Keratinocyte (primary cell): ENCODE measurements around the gene NMT2. TPM values are rescaled to one million over a fixed set of nuclear protein-coding genes. Genes with fewer than 3 reads are reported as not detected.

Experiments used
- DNase-seq: peaks from one replicate; pipeline ENCODE4 v3.0.0-alpha.2; 2011; ENCODE audit warnings: low read depth, missing footprints, low spot score
- FAIRE-seq: peaks from 2 replicates; lab custom pipeline; 2011; peaks lifted over from hg19 to GRCh38; lab: Jason Lieb, UNC
- H2AFZ ChIP-seq: 2 replicates; pipeline ENCODE4 v1.6.0; 2012; ENCODE audit warnings: low read length, control low read depth, inconsistent platforms; ENCODE audit not compliant: control insufficient read depth
- H3K27ac ChIP-seq: 2 replicates; pipeline ENCODE4 v1.5.1; 2011; ENCODE audit warnings: low read length; ENCODE audit not compliant: control insufficient read depth, insufficient read depth
- H3K27me3 ChIP-seq: 3 replicates; pipeline ENCODE4 v1.6.0; 2011; ENCODE audit warnings: low read length; ENCODE audit not compliant: control insufficient read depth, insufficient read depth; ENCODE audit errors: extremely low read depth
- H3K36me3 ChIP-seq, 2 experiments: 2 replicates in 1 of 2; 3 replicates in 1 of 2; pipeline ENCODE4 v1.5.1; 2011; ENCODE audit warnings: low read length in 2 of 2, mild to moderate bottlenecking in 1 of 2; ENCODE audit not compliant: control insufficient read depth in 2 of 2, insufficient read depth in 2 of 2; ENCODE audit errors: extremely low read depth in 1 of 2
- H3K4me1 ChIP-seq: 3 replicates; pipeline ENCODE4 v1.5.1; 2011; ENCODE audit warnings: low read length; ENCODE audit not compliant: control insufficient read depth, insufficient read depth; ENCODE audit errors: extremely low read depth
- H3K4me2 ChIP-seq: 3 replicates; pipeline ENCODE4 v1.6.0; 2011; ENCODE audit warnings: low read depth, low read length; ENCODE audit not compliant: control insufficient read depth, insufficient read depth; ENCODE audit errors: extremely low read depth
- H3K4me3 ChIP-seq, 3 experiments: fragments of 200-600 bp in 1 of 3; sonication (generic) in 1 of 3; 2 replicates in 2 of 3; 3 replicates in 1 of 3; pipeline ENCODE4 v1.5.1; 2011 to 2016; ENCODE audit warnings: low read length in 3 of 3, mild to moderate bottlenecking in 3 of 3, control low read depth in 2 of 3, inconsistent platforms in 1 of 3, low read depth in 1 of 3, mixed read lengths in 1 of 3, mixed run types in 1 of 3, moderate library complexity in 1 of 3; ENCODE audit not compliant: control insufficient read depth in 2 of 3, insufficient read depth in 2 of 3; ENCODE audit errors: extremely low read depth in 1 of 3
- H3K79me2 ChIP-seq: 2 replicates; pipeline ENCODE4 v1.6.0; 2012; ENCODE audit warnings: low read length; ENCODE audit not compliant: control insufficient read depth, insufficient read depth
- H3K9ac ChIP-seq: 3 replicates; pipeline ENCODE4 v1.6.0; 2011; ENCODE audit warnings: low read length; ENCODE audit not compliant: control insufficient read depth, insufficient read depth; ENCODE audit errors: extremely low read depth
- H3K9me1 ChIP-seq: 3 replicates; pipeline ENCODE4 v1.6.0; 2011; ENCODE audit warnings: low read length; ENCODE audit not compliant: control insufficient read depth, insufficient read depth; ENCODE audit errors: extremely low read depth
- H3K9me3 ChIP-seq: 2 replicates; pipeline ENCODE4 v1.5.1; 2012; ENCODE audit warnings: low read depth, low read length; ENCODE audit not compliant: control insufficient read depth
- H4K20me1 ChIP-seq: 3 replicates; pipeline ENCODE4 v1.6.0; 2011; ENCODE audit warnings: low read length; ENCODE audit not compliant: control insufficient read depth, insufficient read depth; ENCODE audit errors: extremely low read depth
- CTCF ChIP-seq, 3 experiments: IDR thresholded peaks in 1 of 3; conservative IDR thresholded peaks in 1 of 3; optimal IDR thresholded peaks in 1 of 3; 2 replicates in 2 of 3; 3 replicates in 1 of 3; pipeline versions ENCODE3 to v1.5.1; 2011; ENCODE audit warnings: low read length in 3 of 3, mild to moderate bottlenecking in 3 of 3, moderate library complexity in 2 of 3, control low read depth in 1 of 3, inconsistent platforms in 1 of 3; ENCODE audit not compliant: insufficient read depth in 2 of 3; ENCODE audit errors: extremely low read depth in 1 of 3
- EZH2 ChIP-seq: IDR thresholded peaks from one replicate; pipeline ENCODE4 v1.6.1; 2012; ENCODE audit warnings: inconsistent platforms, mild to moderate bottlenecking, low read length, moderate library complexity
- dilution Hi-C: fragments of 300-500 bp; cut with MboI; formaldehyde crosslinking; loops from one replicate; pipeline ENCODE4 v1.7.0; 2020; ENCODE audit warnings: low sequenced_read_pairs; ENCODE audit not compliant: extremely low pct_ligation_motif_present
- polyA plus RNA-seq, 5 experiments: library from polyadenylated mRNA; depleted of rRNA in 3 of 5; stranded (reverse) in 3 of 5; stranded (forward) in 1 of 5; unstranded in 1 of 5; fragments of >200 nt; gene quantifications; 1 replicate in 1 of 5; 2 replicates in 3 of 5; 3 replicates in 1 of 5; pipeline versions ENCODE4 v1.2.1 to v1.2.3, GENCODE V29; 2011 to 2012; ENCODE audit warnings: missing spikeins in 2 of 5, low read depth in 1 of 5, low replicate concordance in 1 of 5

NMT2 gene
- polyA plus RNA-seq, 1 donor (not counting 4 experiments of a cell fraction or from before 2014, with no cell fraction given): 9.9 TPM

- peak overlapping the region; percentile 73 for H2AFZ ChIP-seq
- dilution Hi-C loops: no loop called here
- H3K4me1 ChIP-seq: peaks cover 28% of the 10 kb centered on the region
- H3K27ac ChIP-seq: no peak overlapping the region
- H3K27me3 ChIP-seq: no peaks in the 10 kb centered on the region
- TF ChIP-seq EZH2: no peak
- TF ChIP-seq CTCF (optimal IDR thresholded peaks at IDR 0.05 in 1 of 3, IDR thresholded peaks at IDR 0.05 in 1 of 3, conservative IDR thresholded peaks at IDR 0.05 in 1 of 3; ENCODE audit: extremely low read depth in 1 of 3, insufficient read depth in 2 of 3, low read length in 3 of 3): no peak
- peak overlapping the region; percentile 70 for H3K4me2 ChIP-seq
- H3K9ac ChIP-seq: no peak overlapping the region
- no peaks in the 10 kb centered on the region for H4K20me1 ChIP-seq
- peak overlapping the region in 2 of 3 experiments; percentile 40 to 46 for H3K4me3 ChIP-seq
- H3K9me1 ChIP-seq: no peaks in the 10 kb centered on the region
- peaks cover 37% of the 10 kb centered on the region for H3K79me2 ChIP-seq
- FAIRE-seq (no peak), DNase-seq (peak; percentile 76)
- no peaks in the 10 kb centered on the region for H3K9me3 ChIP-seq
- no peaks in the 10 kb centered on the region for H3K36me3 ChIP-seq
These were observed 477 bp upstream of the NMT2 start for GRCh38 chr10:15168786-15169554.

GRCh38 chr10:15167411-15168290 lies 842 bp downstream of the NMT2 start:
- no peaks in the 10 kb centered on the region for H3K9me3 ChIP-seq
- no peaks in the 10 kb centered on the region for H3K36me3 ChIP-seq
- DNase-seq (no peak), FAIRE-seq (peak; percentile 29)
- H4K20me1 ChIP-seq: no peaks in the 10 kb centered on the region
- H3K4me1 ChIP-seq: peaks cover 29% of the 10 kb centered on the region
- dilution Hi-C loops: no loop called here
- peak overlapping the region; percentile 69 for H3K27ac ChIP-seq
- H3K9ac ChIP-seq: peak overlapping the region; percentile 81
- no peak for TF ChIP-seq EZH2
- TF ChIP-seq CTCF (optimal IDR thresholded peaks at IDR 0.05 in 1 of 3, IDR thresholded peaks at IDR 0.05 in 1 of 3, conservative IDR thresholded peaks at IDR 0.05 in 1 of 3; ENCODE audit: extremely low read depth in 1 of 3, insufficient read depth in 2 of 3, low read length in 3 of 3): peak; percentile 0 to 68 (median 31)
- H3K4me2 ChIP-seq: peak overlapping the region; percentile 89
- peaks cover 46% of the 10 kb centered on the region for H3K79me2 ChIP-seq
- no peaks in the 10 kb centered on the region for H3K9me1 ChIP-seq
- peak overlapping the region; percentile 80 to 93 (median 82) for H3K4me3 ChIP-seq
- H3K27me3 ChIP-seq: no peaks in the 10 kb centered on the region
- H2AFZ ChIP-seq: peak overlapping the region; percentile 76
